ENCODE results near the gene CES3.
A peak's percentile ranks its signal among the peaks of the same experiment; 100 is the strongest.

The CES3 gene

DNA sequence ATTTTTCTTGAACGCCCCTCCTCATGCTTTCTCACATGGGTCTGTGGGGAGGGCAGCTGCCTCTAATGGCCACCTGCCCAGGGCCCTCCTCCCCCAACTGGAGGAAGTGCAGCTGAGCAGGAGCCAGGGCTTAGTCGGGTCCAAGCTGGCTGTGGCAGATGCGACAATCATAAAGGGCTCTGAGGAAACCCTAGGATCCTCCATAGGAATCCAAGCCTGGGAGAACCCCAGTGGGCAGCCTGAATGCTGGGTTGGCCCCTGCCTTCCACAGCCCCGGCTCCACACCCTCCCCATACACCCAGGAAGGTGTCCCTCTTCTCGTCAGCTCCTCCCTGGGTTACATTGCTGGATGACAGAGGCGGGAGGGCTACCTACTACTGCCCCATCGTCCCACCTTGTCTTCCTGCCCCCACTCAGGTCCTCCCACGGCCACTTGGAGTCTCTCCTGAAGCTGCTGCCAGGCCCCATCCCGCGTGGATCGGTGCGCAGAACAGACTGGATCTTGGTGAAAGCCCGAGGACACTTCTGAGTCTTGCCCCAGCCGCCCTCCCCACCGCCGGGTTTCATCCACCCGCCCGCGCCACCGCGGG lies 52.3 kb downstream of the CES3 start:
- DNase-seq, result no peak

DNA sequence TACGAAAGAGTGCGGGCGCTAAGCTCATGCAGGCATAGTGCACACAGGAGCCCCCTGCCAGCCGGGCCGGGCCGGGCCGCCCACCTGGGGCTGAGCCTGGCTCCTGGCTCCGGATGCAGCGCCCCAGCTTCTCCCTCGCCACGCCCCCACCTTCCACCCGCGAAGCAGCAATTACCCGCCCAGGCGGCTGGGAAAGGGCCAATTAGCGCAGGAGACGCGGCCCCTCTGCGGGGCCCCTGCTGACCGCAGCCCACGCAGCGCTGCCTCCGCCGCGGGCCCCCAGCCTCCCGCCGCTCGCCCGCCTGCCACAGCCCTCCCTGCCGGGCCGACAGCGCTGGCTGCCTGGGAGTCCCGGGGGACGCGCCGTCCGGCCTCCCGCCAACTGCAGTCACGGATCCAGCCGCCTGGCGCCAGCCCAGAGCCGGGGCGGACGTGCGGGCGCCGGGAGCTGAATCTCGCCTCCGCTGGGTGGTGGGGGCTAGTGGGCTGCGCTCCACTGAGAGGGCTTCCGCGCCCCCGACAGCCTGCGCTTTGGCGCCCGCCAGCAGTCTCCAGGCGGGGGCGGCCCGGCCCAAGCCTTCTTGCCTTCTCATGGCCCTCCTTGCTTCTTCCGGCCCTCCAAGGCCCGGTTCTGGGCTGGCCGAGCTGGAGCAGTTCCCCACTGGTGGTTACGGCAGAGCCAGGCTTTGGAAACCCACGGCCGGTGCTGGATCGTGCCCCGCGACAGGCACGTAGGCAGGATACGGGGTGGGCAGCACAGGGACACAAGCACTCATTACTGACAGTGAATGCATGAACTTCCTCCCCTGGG lies 53.0 kb downstream of the CES3 start:
- DNase-seq, result peak; percentile 41 to 75

DNA sequence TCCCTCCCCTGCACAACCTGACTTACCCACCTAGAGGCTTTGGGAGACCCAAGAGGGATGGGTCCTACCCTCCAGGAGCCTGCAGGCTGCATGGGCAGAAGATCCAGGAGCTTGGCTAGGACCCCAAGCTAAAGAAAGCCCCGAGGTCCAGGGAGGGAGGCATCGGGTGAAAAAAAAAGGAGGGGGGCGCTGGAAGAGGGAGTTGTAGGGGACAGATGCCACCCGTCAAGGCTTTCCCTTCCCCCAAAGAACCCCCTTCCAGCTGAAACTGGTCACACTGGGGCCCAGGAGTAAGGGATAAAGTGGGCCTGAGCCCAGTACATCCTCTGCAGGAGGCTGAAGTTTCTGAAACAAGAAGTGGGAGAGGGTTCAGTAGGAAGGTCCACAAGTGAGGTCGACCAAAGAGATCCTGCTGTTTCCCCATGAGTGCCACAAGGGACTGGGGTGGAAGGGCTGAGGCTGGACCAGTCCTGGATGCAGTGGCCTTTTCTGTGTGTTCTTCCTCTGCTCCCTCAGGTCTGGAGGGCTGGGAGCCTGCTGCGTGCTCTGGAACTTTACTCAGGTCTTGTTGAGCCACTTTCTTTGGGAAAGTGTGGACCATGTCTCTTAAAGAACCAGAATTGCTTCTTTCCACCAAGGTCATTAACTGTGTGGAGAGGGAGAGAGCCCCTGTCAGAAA lies 53.7 kb downstream of the CES3 start:
- DNase-seq, result no peak

DNA sequence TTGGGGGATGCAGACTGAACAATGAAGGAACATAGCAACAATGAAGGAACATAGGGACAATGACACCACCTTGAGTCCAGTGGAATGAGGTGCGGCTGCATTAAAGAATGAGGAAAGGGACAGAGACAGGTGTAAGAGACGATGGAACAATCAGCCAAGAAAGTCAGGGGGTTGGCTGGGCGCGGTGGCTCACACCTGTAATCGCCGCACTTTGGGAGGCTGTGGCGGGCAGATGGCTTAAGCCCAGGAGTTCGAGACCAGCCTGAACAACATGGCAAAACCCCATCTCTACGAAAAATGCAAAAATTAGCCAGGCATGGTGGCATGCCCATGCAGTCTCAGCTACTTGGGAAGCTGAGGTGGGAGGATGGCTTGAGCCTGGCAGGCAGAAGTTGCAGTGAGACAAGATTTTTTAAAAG lies 54.3 kb downstream of the CES3 start:
- no peak for DNase-seq

DNA sequence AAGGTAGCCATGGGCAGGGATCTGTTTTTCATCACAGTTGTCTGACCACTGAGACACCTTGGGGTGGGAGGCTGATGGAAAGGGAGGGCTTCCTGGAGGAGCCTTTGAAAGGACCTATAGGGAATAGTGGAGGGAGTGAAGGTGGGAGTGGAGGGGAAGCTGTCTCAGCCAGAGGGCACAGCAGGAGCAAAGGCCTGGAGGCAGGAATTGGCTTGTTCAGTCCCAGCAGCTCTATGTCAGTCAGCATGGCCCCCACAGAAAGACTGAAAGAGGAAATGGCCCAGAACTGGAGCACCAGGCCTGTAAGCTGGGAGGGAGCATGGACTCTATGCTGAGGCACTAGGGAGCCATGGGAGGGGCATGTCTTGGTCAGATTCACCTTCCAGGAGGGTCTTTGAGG lies 55.1 kb downstream of the CES3 start:
- DNase-seq, result no peak

DNA sequence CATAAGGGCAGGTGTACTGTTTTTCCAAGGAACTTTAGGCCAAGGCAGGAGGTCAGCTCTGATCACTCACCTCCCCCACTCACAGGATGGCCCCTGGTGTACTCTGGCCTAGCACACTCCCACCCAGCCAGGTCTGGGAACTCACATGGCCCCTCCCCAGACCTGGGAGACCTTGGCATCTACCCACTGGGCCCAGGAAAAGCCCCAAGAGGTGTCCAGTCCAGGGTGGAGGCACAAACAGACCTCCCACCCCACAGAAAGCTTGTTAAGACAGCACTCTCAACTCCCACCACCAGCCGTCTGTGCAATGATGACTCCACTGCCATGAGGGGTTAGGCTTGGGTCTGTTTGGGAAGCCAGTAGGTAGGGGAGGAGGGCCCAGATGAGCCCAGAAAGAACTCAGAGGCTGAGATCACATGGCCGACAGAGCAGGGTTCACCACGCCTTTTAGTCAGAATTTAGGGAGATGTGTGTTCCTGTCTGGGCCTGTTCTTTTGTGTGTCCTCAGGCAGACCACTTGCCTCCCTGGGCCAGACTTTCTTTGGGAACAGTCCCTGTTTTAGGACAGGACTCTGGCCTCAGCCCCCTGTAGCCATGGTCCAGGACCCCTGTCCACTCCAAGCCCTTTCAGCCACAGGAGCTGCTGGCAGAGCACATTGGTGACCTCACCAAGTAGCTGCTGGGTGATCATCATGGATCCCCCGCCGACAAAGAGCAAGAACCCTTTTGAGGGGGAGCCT lies 55.8 kb downstream of the CES3 start:
- no peak for DNase-seq

DNA sequence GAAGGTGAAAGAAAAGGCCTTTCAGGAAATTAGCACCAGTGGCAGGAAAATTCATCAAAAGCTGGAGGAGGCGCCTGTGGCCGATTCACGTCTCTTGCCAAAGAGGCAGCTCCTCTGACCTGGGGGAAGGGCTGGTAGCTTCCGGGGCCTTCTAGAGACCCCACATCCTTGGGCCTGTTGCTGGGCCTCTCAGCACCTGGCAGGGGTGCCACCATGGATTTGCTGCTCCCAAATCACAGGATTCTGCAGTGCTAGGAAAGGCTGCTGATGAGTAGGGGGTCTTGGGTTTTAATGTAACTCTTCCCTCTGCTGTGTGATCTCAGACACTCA lies 56.3 kb downstream of the CES3 start:
- no peak for DNase-seq

DNA sequence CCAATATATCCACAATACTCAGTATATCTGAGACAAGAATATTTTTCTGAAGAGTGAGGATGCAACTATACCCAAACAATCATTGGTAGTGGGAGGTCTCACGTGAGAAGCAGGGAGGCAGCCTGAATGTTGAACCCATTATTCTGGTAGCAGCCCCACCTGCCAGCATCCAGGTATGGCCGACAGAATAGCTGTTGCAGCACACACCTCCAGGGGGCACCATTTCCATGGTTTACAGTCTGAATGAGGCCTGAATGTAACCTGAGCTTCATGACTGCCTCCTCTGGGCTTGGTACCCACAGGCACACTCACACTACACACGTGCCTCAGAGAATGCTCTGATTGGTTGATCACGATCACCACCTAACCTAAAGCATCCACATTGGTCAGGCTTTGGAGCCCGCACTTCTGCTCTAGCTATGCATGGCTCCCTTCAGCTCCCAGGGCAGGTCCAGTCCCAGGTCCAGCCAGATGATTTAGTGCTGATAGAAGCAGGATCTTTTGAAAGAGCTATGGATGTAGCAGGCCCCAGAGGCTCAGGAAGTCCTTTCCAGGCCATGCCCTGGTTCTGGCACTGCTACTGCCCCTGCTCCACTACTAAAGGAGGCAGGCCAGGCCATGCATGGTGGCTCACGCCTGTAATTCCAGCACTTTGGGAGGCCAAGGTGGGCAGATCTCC lies 56.9 kb downstream of the CES3 start:
- DNase-seq, result peak; percentile 84 to 92

DNA sequence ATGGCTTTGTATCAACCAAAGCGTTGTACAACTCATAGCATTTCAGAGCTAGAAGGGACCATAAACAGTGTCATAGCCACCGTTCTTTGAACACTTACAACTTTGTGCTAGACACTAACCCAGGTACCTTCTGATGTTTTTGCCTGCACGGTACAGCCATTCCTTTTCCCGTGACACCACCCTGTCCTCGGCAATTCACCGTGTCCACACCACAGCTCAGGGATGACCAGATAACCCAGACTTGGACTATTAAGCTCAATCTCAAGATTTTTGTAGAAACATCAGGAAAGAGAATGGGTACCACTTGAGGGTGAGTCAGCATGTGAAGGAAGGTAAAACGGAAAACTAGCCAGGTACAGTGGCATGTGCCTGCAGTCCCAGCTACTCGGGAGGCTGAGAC lies 58.1 kb downstream of the CES3 start:
- DNase-seq, result no peak

DNA sequence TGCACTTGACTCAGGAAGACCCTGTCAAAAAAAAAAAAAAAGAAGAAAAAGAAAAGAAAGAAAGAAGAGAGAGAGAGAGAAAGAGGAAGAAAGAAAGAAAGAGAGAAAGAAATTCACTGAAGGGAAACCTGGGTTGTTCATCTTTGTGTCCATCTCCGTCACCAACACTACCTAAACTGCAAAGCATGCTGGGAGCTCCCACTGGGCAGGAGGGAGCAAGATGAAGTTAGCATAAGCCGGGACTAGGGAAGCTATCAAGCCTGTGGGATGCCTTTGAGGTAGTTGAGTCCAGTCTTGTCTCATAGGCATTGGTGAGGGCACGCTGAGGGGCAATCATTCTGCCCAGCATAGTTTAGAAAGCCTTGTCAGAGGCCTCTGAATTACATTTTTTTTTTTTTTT lies 60.3 kb downstream of the CES3 start:
- DNase-seq, result no peak

DNA sequence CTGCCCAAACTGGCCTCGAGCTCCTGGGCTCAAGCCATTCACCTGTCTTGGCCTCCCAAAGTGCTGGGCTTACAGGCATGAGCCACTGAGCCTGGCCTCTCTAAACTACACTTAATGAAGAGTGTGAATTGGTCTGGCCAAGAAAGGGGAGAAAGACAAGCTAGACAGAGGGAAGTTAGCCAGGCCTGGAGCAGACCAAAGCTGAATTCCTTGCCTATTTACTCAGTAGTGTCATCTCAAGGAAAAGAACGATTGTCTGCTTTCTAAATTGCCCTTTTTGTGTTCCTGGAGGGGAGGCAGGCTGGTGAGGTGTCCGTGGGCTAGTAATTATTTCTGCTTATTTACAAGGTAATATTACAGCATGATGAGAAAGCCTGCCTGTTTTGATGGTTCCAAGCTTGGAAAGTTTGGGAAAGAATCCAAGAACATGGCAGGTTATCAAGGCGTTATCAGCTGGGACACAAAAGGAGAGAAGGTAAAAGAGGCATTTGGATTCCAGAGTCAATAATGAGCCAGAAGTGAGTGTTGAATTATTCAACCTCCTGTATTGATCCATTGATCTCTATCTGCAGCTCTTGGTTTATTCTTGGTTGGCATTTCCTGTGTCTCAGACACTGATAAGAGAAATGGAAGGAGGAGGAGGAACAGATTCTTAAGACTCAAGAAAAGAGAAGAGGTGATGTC lies 61.6 kb downstream of the CES3 start:
- DNase-seq, result no peak

DNA sequence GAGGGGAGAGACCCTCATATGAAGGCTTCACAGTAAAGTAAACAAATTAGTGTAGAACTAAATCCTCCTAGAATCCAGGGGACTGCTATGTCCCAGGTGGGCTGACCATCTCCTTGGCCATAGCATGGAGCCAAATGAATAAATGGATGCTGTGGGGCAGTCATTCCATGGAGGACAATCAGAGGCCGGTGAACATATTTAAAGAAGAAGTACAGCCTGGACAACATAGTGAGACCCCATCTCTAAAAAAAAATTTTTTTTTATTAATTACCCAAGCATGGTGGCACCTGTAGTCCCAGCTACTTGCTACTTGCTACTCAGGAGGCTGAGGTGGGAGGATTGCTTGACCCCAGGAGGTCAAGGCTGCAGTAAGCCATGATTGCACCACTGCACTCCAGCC lies 62.6 kb downstream of the CES3 start:
- no peak for DNase-seq

Data from CD4-positive, alpha-beta T cell treated with Interferon alpha-2 for 1 hour (primary cell).